ENCODE results near the gene EPHA4. TPM values are rescaled to one million over a fixed set of nuclear protein-coding genes. Genes with fewer than 3 reads are reported as not detected.

The EPHA4 gene
- total RNA-seq, 5 donors from 2014 or later (not counting 1 experiment from before 2014, with no cell fraction given), result 47.2 to 93.9 (median 58.0) TPM

- no peak overlapping the region for H3K27ac Mint-ChIP-seq
- DNase-seq (no peak), ATAC-seq (replicated peaks in 1 of 4) (no peak)
- no peaks in the 10 kb centered on the region for H3K27me3 ChIP-seq (replicated peaks in 1 of 2; ENCODE audit: control insufficient read depth in 2 of 2, extremely low read depth in 1 of 2, insufficient read depth in 2 of 2, low read length in 1 of 2)
- H3K4me1 Mint-ChIP-seq, result peaks cover 0 to 17% (median 14%) of the 10 kb centered on the region in 3 donors
- H3K4me3 Mint-ChIP-seq, result no peak overlapping the region
- peak overlapping the region in 1 of 2 donors; percentile 15 for H3K4me3 ChIP-seq (ENCODE audit: control insufficient read depth in 1 of 2, extremely low read depth in 1 of 2, low read length in 1 of 2)
- H3K36me3 ChIP-seq (ENCODE audit: control insufficient read depth in 2 of 2, extremely low read depth in 1 of 2, insufficient read depth in 1 of 2, low read length in 1 of 2), result no peaks in the 10 kb centered on the region
- peak overlapping the region; percentile 96 for H3K27ac ChIP-seq (ENCODE audit: low read length)
- peaks cover 41 to 44% of the 10 kb centered on the region in 2 experiments for H3K4me1 ChIP-seq (ENCODE audit: control insufficient read depth in 1 of 2, extremely low read depth in 1 of 2, insufficient read depth in 2 of 2, low read length in 2 of 2)
- H3K36me3 Mint-ChIP-seq, result peaks cover 12% of the 10 kb centered on the region
- 93% methylated on average over 3 of the region's 7 CpGs for WGBS (ENCODE audit: insufficient coverage)
- ChIA-PET CTCF (interaction anchor here in 1 of 2 donors (1.5 to 1.9 kb wide), 3 partner anchors 11 to 52 kb away, joined by 5 to 6 read pairs (median 6); no protein-coding TSS in a partner anchor), POLR2A (interaction anchor here (1.0 to 3.0 kb wide), 7 partner anchors 11 to 53 kb away, joined by 3 to 34 read pairs (median 4); partner anchors contain the start of gene EPHA4 (in 1 of the 2))
- no peaks in the 10 kb centered on the region for H3K9me3 Mint-ChIP-seq
- no peaks in the 10 kb centered on the region for H3K9me3 ChIP-seq
- H3K27me3 Mint-ChIP-seq, result no peaks in the 10 kb centered on the region
These were observed 53.0 kb downstream of the EPHA4 start for GRCh38 chr2:221518935-221519625.

GRCh38 chr2:221518201-221518934, 53.7 kb downstream of the EPHA4 start:
- peak overlapping the region; percentile 25 for H3K4me3 ChIP-seq (ENCODE audit: control insufficient read depth in 1 of 2, extremely low read depth in 1 of 2, low read length in 1 of 2)
- peaks cover 41 to 44% of the 10 kb centered on the region in 2 experiments for H3K4me1 ChIP-seq (ENCODE audit: control insufficient read depth in 1 of 2, extremely low read depth in 1 of 2, insufficient read depth in 2 of 2, low read length in 2 of 2)
- H3K9me3 ChIP-seq, result no peaks in the 10 kb centered on the region
- WGBS (ENCODE audit: insufficient coverage), result no CpG with 5 or more reads among the region's 7 CpGs
- Mint-ChIP-seq H3K9me3 (no peaks in the 10 kb centered on the region), H3K4me1 (peaks cover 0 to 18% (median 17%) of the 10 kb centered on the region in 3 donors), H3K4me3 (no peak overlapping the region), H3K36me3 (peaks cover 11% of the 10 kb centered on the region), H3K27ac (no peak overlapping the region), H3K27me3 (no peaks in the 10 kb centered on the region)
- peak in 34 of 35 experiments; percentile 16 to 85 (median 44) for DNase-seq
- ATAC-seq (replicated peaks in 1 of 4), result peak; percentile 76 to 85 (median 78)
- peak overlapping the region; percentile 96 for H3K27ac ChIP-seq (ENCODE audit: low read length)
- CTCF ChIA-PET, result interaction anchor here in 1 of 2 donors (0.6 to 2.1 kb wide), 6 partner anchors 11 to 55 kb away, joined by 3 to 19 read pairs (median 6); no protein-coding TSS in a partner anchor
- H3K27me3 ChIP-seq (replicated peaks in 1 of 2; ENCODE audit: control insufficient read depth in 2 of 2, extremely low read depth in 1 of 2, insufficient read depth in 2 of 2, low read length in 1 of 2), result no peaks in the 10 kb centered on the region
- no peaks in the 10 kb centered on the region for H3K36me3 ChIP-seq (ENCODE audit: control insufficient read depth in 2 of 2, extremely low read depth in 1 of 2, insufficient read depth in 1 of 2, low read length in 1 of 2)
- POLR2A ChIA-PET, result interaction anchor here (0.5 to 3.0 kb wide), 11 partner anchors 11 to 54 kb away, joined by 3 to 34 read pairs (median 4); partner anchors contain the start of gene EPHA4 (in 1 of the 2)

GRCh38 chr2:221517696-221518151, 54.4 kb downstream of the EPHA4 start:
- Mint-ChIP-seq H3K4me1 (peaks cover 4 to 24% (median 22%) of the 10 kb centered on the region in 3 donors), H3K4me3 (no peak overlapping the region), H3K9me3 (no peaks in the 10 kb centered on the region), H3K27ac (no peak overlapping the region), H3K36me3 (peaks cover 11% of the 10 kb centered on the region), H3K27me3 (no peaks in the 10 kb centered on the region)
- ChIA-PET POLR2A (interaction anchor here (0.7 to 3.0 kb wide), 11 partner anchors 12 to 54 kb away, joined by 3 to 34 read pairs (median 4); partner anchors contain the start of gene EPHA4 (in 1 of the 2)), CTCF (interaction anchor here in 1 of 2 donors (0.6 to 2.1 kb wide), 8 partner anchors 12 to 173 kb away, joined by 3 to 19 read pairs (median 4); no protein-coding TSS in a partner anchor)
- WGBS (ENCODE audit: insufficient coverage), result 3% methylated on average over 4 of the region's 5 CpGs
- H3K27me3 ChIP-seq (replicated peaks in 1 of 2; ENCODE audit: control insufficient read depth in 2 of 2, extremely low read depth in 1 of 2, insufficient read depth in 2 of 2, low read length in 1 of 2), result no peaks in the 10 kb centered on the region
- H3K9me3 ChIP-seq, result no peaks in the 10 kb centered on the region
- peak; percentile 53 to 87 (median 75) for DNase-seq
- peak; percentile 72 to 85 (median 83) for ATAC-seq (replicated peaks in 1 of 4)
- peak overlapping the region; percentile 25 for H3K4me3 ChIP-seq (ENCODE audit: control insufficient read depth in 1 of 2, extremely low read depth in 1 of 2, low read length in 1 of 2)
- H3K27ac ChIP-seq (ENCODE audit: low read length), result peak overlapping the region; percentile 96
- H3K36me3 ChIP-seq (ENCODE audit: control insufficient read depth in 2 of 2, extremely low read depth in 1 of 2, insufficient read depth in 1 of 2, low read length in 1 of 2), result no peaks in the 10 kb centered on the region
- peaks cover 42 to 44% of the 10 kb centered on the region in 2 experiments for H3K4me1 ChIP-seq (ENCODE audit: control insufficient read depth in 1 of 2, extremely low read depth in 1 of 2, insufficient read depth in 2 of 2, low read length in 2 of 2)

- H3K4me3 ChIP-seq (ENCODE audit: control insufficient read depth in 1 of 2, extremely low read depth in 1 of 2, low read length in 1 of 2), result peak overlapping the region; percentile 3 to 25
These were observed 54.9 kb downstream of the EPHA4 start for GRCh38 chr2:221517146-221517695.

GRCh38 chr2:221515864-221516263, 56.2 kb downstream of the EPHA4 start:
- WGBS (ENCODE audit: insufficient coverage), result no CpG with 5 or more reads among the region's 1 CpG
- POLR2A ChIA-PET, result no interaction called here
- ATAC-seq (replicated peaks in 1 of 4), result no peak
- no peak overlapping the region for H3K4me3 Mint-ChIP-seq
- Histone ChIP-seq H3K4me3 (ENCODE audit: control insufficient read depth in 1 of 2, extremely low read depth in 1 of 2, low read length in 1 of 2) (no peak overlapping the region), H3K36me3 (ENCODE audit: control insufficient read depth in 2 of 2, extremely low read depth in 1 of 2, insufficient read depth in 1 of 2, low read length in 1 of 2) (no peaks in the 10 kb centered on the region), H3K9me3 (no peaks in the 10 kb centered on the region), H3K4me1 (ENCODE audit: control insufficient read depth in 1 of 2, extremely low read depth in 1 of 2, insufficient read depth in 2 of 2, low read length in 2 of 2) (peaks cover 37 to 40% of the 10 kb centered on the region in 2 experiments), H3K27me3 (replicated peaks in 1 of 2; ENCODE audit: control insufficient read depth in 2 of 2, extremely low read depth in 1 of 2, insufficient read depth in 2 of 2, low read length in 1 of 2) (no peaks in the 10 kb centered on the region), H3K27ac (ENCODE audit: low read length) (no peak overlapping the region)
- peaks cover 10 to 28% (median 18%) of the 10 kb centered on the region in 3 donors for H3K4me1 Mint-ChIP-seq
- H3K9me3 Mint-ChIP-seq, result no peaks in the 10 kb centered on the region
- no peaks in the 10 kb centered on the region for H3K27me3 Mint-ChIP-seq
- peaks cover 10% of the 10 kb centered on the region for H3K36me3 Mint-ChIP-seq
- DNase-seq, result no peak
- H3K27ac Mint-ChIP-seq, result peak overlapping the region in 1 of 2 donors; percentile 14
- CTCF ChIA-PET, result no interaction called here

More at GRCh38 chr2:221517146-221517695, 54.9 kb downstream of the EPHA4 start:
- Mint-ChIP-seq H3K4me1 (peaks cover 9 to 26% (median 26%) of the 10 kb centered on the region in 3 donors), H3K27ac (no peak overlapping the region), H3K9me3 (no peaks in the 10 kb centered on the region), H3K27me3 (no peaks in the 10 kb centered on the region), H3K4me3 (no peak overlapping the region), H3K36me3 (peaks cover 11% of the 10 kb centered on the region)
- Histone ChIP-seq H3K4me1 (ENCODE audit: control insufficient read depth in 1 of 2, extremely low read depth in 1 of 2, insufficient read depth in 2 of 2, low read length in 2 of 2) (peaks cover 43 to 44% of the 10 kb centered on the region in 2 experiments), H3K36me3 (ENCODE audit: control insufficient read depth in 2 of 2, extremely low read depth in 1 of 2, insufficient read depth in 1 of 2, low read length in 1 of 2) (no peaks in the 10 kb centered on the region), H3K27ac (ENCODE audit: low read length) (peak overlapping the region; percentile 96), H3K9me3 (no peaks in the 10 kb centered on the region), H3K27me3 (replicated peaks in 1 of 2; ENCODE audit: control insufficient read depth in 2 of 2, extremely low read depth in 1 of 2, insufficient read depth in 2 of 2, low read length in 1 of 2) (no peaks in the 10 kb centered on the region)
- DNase-seq, result peak in 6 of 35 experiments; percentile 7 to 22 (median 9)
- ATAC-seq (replicated peaks in 1 of 4), result peak in 3 of 4 experiments; percentile 2 to 10 (median 7)
- WGBS (ENCODE audit: insufficient coverage), result 0% methylated on average over 1 of the region's 4 CpGs
- CTCF ChIA-PET, result interaction anchor here in 1 of 2 donors (0.6 to 2.1 kb wide), 6 partner anchors 12 to 173 kb away, joined by 3 to 19 read pairs (median 4); no protein-coding TSS in a partner anchor
- POLR2A ChIA-PET, result interaction anchor here (0.7 to 3.0 kb wide), 4 partner anchors 14 to 55 kb away, joined by 3 to 34 read pairs (median 4); partner anchors contain the start of gene EPHA4 (in 1 of the 2)
